GM23248 (cell line): ENCODE results near the gene TRAF3IP1. TPM values are rescaled to one million over a fixed set of nuclear protein-coding genes. Genes with fewer than 3 reads are reported as not detected.

ENCODE experiments used
- DNase-seq: peaks from one replicate; pipeline ENCODE4 v3.0.0-alpha.2; 2015
- H2AFZ ChIP-seq: fragments of 200-600 bp; sonication (generic); 2 replicates; pipeline ENCODE4 v1.6.1; 2016; ENCODE audit warnings: antibody characterized with exemption
- H3F3A ChIP-seq: fragments of 200-600 bp; sonication (generic); 2 replicates; pipeline ENCODE4 v1.6.1; 2016; ENCODE audit warnings: mild to moderate bottlenecking, antibody characterized with exemption, mixed run types; ENCODE audit not compliant: insufficient read depth
- H3K27ac ChIP-seq: fragments of 200-600 bp; sonication (generic); 2 replicates; pipeline ENCODE4 v1.5.1; 2016; ENCODE audit warnings: mild to moderate bottlenecking
- H3K27me3 ChIP-seq: fragments of 200-600 bp; sonication (generic); replicated peaks from 2 replicates; pipeline ENCODE4 v1.6.1; 2016; ENCODE audit warnings: mild to moderate bottlenecking; ENCODE audit not compliant: insufficient read depth
- H3K36me3 ChIP-seq: fragments of 200-600 bp; sonication (generic); 2 replicates; pipeline ENCODE4 v1.6.1; 2016; ENCODE audit warnings: low read depth, mild to moderate bottlenecking
- H3K4me1 ChIP-seq: fragments of 200-600 bp; sonication (generic); 2 replicates; pipeline ENCODE4 v1.6.1; 2016; ENCODE audit warnings: mild to moderate bottlenecking; ENCODE audit not compliant: insufficient read depth
- H3K4me2 ChIP-seq: fragments of 200-600 bp; sonication (generic); one replicate; pipeline ENCODE4 v1.6.1; 2016; ENCODE audit warnings: mild to moderate bottlenecking; ENCODE audit not compliant: unreplicated experiment
- H3K4me3 ChIP-seq: fragments of 200-600 bp; sonication (generic); 2 replicates; pipeline ENCODE4 v1.5.1; 2016; ENCODE audit warnings: mild to moderate bottlenecking
- H3K79me2 ChIP-seq: fragments of 200-600 bp; sonication (generic); 2 replicates; pipeline ENCODE4 v1.6.1; 2016; ENCODE audit warnings: mild to moderate bottlenecking; ENCODE audit not compliant: insufficient read depth
- H3K9ac ChIP-seq: fragments of 200-600 bp; sonication (generic); 2 replicates; pipeline ENCODE4 v1.6.1; 2016; ENCODE audit warnings: mild to moderate bottlenecking
- H3K9me2 ChIP-seq: fragments of 200-600 bp; sonication (generic); 2 replicates; pipeline ENCODE4 v1.6.1; 2016; ENCODE audit warnings: mixed run types, mild to moderate bottlenecking, moderate library complexity; ENCODE audit not compliant: insufficient read depth
- H3K9me3 ChIP-seq: fragments of 200-600 bp; sonication (generic); one replicate; pipeline ENCODE4 v1.6.1; 2017; ENCODE audit warnings: low read depth
- H4K20me1 ChIP-seq: fragments of 200-600 bp; sonication (generic); 2 replicates; pipeline ENCODE4 v1.6.0; 2016; ENCODE audit not compliant: insufficient read depth
- EZH2 ChIP-seq: fragments of 200-600 bp; sonication (generic); IDR thresholded peaks from 2 replicates; pipeline ENCODE4 v1.6.1; 2018; ENCODE audit warnings: antibody characterized with exemption, mild to moderate bottlenecking; ENCODE audit not compliant: insufficient read depth, poor library complexity, severe bottlenecking
- EZH2phosphoT487 ChIP-seq: fragments of 200-600 bp; sonication (generic); IDR thresholded peaks from 2 replicates; pipeline ENCODE4 v1.6.1; 2018; ENCODE audit warnings: antibody characterized with exemption, moderate library complexity, mild to moderate bottlenecking, low read depth; ENCODE audit not compliant: insufficient read depth
- WGBS, 2 experiments: methylation state at CpG; one replicate each; pipeline ENCODE4 v1.1.6; 2015 to 2017; ENCODE audit warnings: low lambda C conversion rate in 2 of 2, low coverage in 1 of 2; ENCODE audit errors: missing lambda C conversion rate in 2 of 2; 5-methylcytosine and 5-hydroxymethylcytosine counted together
- in situ Hi-C: fragments of 300-500 bp; cut with MboI; formaldehyde crosslinking; loops from 2 replicates; pipeline ENCODE4 v1.15.0; 2020
- polyA plus RNA-seq: library from polyadenylated mRNA; unstranded; fragments of >200 nt; fragmentation: Nextera tagmentation; extraction: Ambion mirVana; gene quantifications from 2 replicates; pipeline ENCODE4 v1.2.1, GENCODE V29; 2016
- total RNA-seq: library from RNA; depleted of rRNA; stranded (reverse); fragments of >200 nt; shearing (Covaris generic); gene quantifications from 2 replicates; pipeline ENCODE4 v1.2.3, GENCODE V29; 2014

The TRAF3IP1 gene
- total and polyA plus RNA-seq, 2 experiments from 2014 or later, result 9.5 to 10.6 TPM

GRCh38 chr2:238381341-238382115 lies 61.2 kb downstream of the TRAF3IP1 start:
- TF ChIP-seq EZH2, result no peak
- TF ChIP-seq EZH2phosphoT487, result no peak
- no peak overlapping the region for H3K4me2 ChIP-seq
- H4K20me1 ChIP-seq, result no peaks in the 10 kb centered on the region
- H3K36me3 ChIP-seq, result no peaks in the 10 kb centered on the region; the same call in 1 of the 2 replicates
- no peak for DNase-seq
- 0 out of 2 replicates have a peak, but pooled peaks cover 3% of the 10 kb centered on the region for H3K79me2 ChIP-seq
- WGBS, 2 experiments, result 96 to 97% methylated on average over 16 of the region's 16 CpGs
- H3K4me1 ChIP-seq, result peaks cover 13% of the 10 kb centered on the region
- no peak overlapping the region for H3K9ac ChIP-seq
- H3K9me3 ChIP-seq, result no peaks in the 10 kb centered on the region
- no peaks in the 10 kb centered on the region for H3K9me2 ChIP-seq
- H3K4me3 ChIP-seq, result no peak overlapping the region
- no peaks in the 10 kb centered on the region for H3F3A ChIP-seq
- in situ Hi-C loops, result no loop called here
- no peak overlapping the region for H2AFZ ChIP-seq
- H3K27me3 ChIP-seq, result no peaks in the 10 kb centered on the region
- H3K27ac ChIP-seq, result no peak overlapping the region

- Histone ChIP-seq H3K9ac (no peak overlapping the region), H4K20me1 (no peaks in the 10 kb centered on the region), H3K79me2 (0 out of 2 replicates have a peak, but pooled peaks cover 3% of the 10 kb centered on the region), H3K9me2 (no peaks in the 10 kb centered on the region), H3K4me3 (no peak overlapping the region), H3K4me2 (no peak overlapping the region), H2AFZ (no peak overlapping the region), H3F3A (no peaks in the 10 kb centered on the region), H3K27me3 (no peaks in the 10 kb centered on the region), H3K27ac (no peak overlapping the region), H3K36me3 (no peaks in the 10 kb centered on the region; the same call in 1 of the 2 replicates), H3K4me1 (peaks cover 13% of the 10 kb centered on the region), H3K9me3 (no peaks in the 10 kb centered on the region)
- in situ Hi-C loops, result no loop called here
- peak; percentile 17 for DNase-seq
- WGBS, 2 experiments, result 81 to 83% methylated on average over 4 to 5 of the region's 5 CpGs
- no peak for TF ChIP-seq EZH2
- no peak for TF ChIP-seq EZH2phosphoT487
Observed at GRCh38 chr2:238382381-238382781, 62.1 kb downstream of the TRAF3IP1 start.

GRCh38 chr2:238383135-238383534 lies 62.8 kb downstream of the TRAF3IP1 start:
- TF ChIP-seq EZH2, result no peak
- no peak for TF ChIP-seq EZH2phosphoT487
- peaks cover 13% of the 10 kb centered on the region for H3K4me1 ChIP-seq
- no peaks in the 10 kb centered on the region for H3K27me3 ChIP-seq

GRCh38 chr2:238383743-238384380 lies 63.5 kb downstream of the TRAF3IP1 start:
- no peaks in the 10 kb centered on the region for H3K9me3 ChIP-seq
- TF ChIP-seq EZH2phosphoT487, result no peak
- no peak for TF ChIP-seq EZH2
- no peaks in the 10 kb centered on the region for H3K9me2 ChIP-seq
- no peak overlapping the region for H3K4me2 ChIP-seq
- no peaks in the 10 kb centered on the region for H3K27me3 ChIP-seq
- no peak overlapping the region for H3K9ac ChIP-seq
- WGBS, 2 experiments, result 91 to 94% methylated on average over 6 to 7 of the region's 7 CpGs
- in situ Hi-C loops, result no loop called here
- H3F3A ChIP-seq, result no peaks in the 10 kb centered on the region
- no peaks in the 10 kb centered on the region for H3K79me2 ChIP-seq
- no peak overlapping the region for H3K4me3 ChIP-seq
- no peak overlapping the region for H3K27ac ChIP-seq
- no peak overlapping the region for H2AFZ ChIP-seq
- no peak for DNase-seq
- H3K36me3 ChIP-seq, result no peaks in the 10 kb centered on the region; the same call in 1 of the 2 replicates
- H3K4me1 ChIP-seq, result peaks cover 13% of the 10 kb centered on the region
- H4K20me1 ChIP-seq, result no peaks in the 10 kb centered on the region

More at GRCh38 chr2:238383135-238383534, 62.8 kb downstream of the TRAF3IP1 start:
- DNase-seq, result no peak
- H3K9ac ChIP-seq, result no peak overlapping the region
- H3K79me2 ChIP-seq, result 0 out of 2 replicates have a peak, but pooled peaks cover 3% of the 10 kb centered on the region
- no peak overlapping the region for H3K27ac ChIP-seq
- WGBS, 2 experiments, result 90 to 94% methylated on average over 5 of the region's 5 CpGs
- no peak overlapping the region for H3K4me3 ChIP-seq
- H4K20me1 ChIP-seq, result no peaks in the 10 kb centered on the region
- no peaks in the 10 kb centered on the region; the same call in 1 of the 2 replicates for H3K36me3 ChIP-seq
- in situ Hi-C loops, result no loop called here
- H3F3A ChIP-seq, result no peaks in the 10 kb centered on the region
- no peaks in the 10 kb centered on the region for H3K9me2 ChIP-seq
- no peak overlapping the region for H3K4me2 ChIP-seq
- H2AFZ ChIP-seq, result no peak overlapping the region
- H3K9me3 ChIP-seq, result no peaks in the 10 kb centered on the region
